Measurements from ENCODE around the gene MUS81. TPM values are rescaled to one million over a fixed set of nuclear protein-coding genes. Genes with fewer than 3 reads are reported as not detected.
A peak's percentile ranks its signal among the peaks of the same experiment; 100 is the strongest.
"Not testable (repeated sequence)": the region's sequence is repeated elsewhere in the genome, so short reads cannot be mapped to it uniquely, and the experiment has no call there.

Gene MUS81
- total and polyA plus RNA-seq, 2 experiments from 2014 or later = 74.3 to 82.7 TPM

GRCh38 chr11:65890324-65891218 lies 30.3 kb downstream of the MUS81 start, which contains the start of gene CCDC85B:
CCDC85B (plus strand) TSS chr11:65890673; CDS start chr11:65890784, 111 bp downstream.
- DNase-seq (ENCODE audit: low read depth in 1 of 2, low spot score in 1 of 2) = peak; percentile 97 to 98
- no peaks in the 10 kb centered on the region for H3K9me3 ChIP-seq (ENCODE audit: low read depth)
- H3K27ac ChIP-seq = peak within 1 kb of the TSS; percentile 76
- TF ChIP-seq, protein P1, sequence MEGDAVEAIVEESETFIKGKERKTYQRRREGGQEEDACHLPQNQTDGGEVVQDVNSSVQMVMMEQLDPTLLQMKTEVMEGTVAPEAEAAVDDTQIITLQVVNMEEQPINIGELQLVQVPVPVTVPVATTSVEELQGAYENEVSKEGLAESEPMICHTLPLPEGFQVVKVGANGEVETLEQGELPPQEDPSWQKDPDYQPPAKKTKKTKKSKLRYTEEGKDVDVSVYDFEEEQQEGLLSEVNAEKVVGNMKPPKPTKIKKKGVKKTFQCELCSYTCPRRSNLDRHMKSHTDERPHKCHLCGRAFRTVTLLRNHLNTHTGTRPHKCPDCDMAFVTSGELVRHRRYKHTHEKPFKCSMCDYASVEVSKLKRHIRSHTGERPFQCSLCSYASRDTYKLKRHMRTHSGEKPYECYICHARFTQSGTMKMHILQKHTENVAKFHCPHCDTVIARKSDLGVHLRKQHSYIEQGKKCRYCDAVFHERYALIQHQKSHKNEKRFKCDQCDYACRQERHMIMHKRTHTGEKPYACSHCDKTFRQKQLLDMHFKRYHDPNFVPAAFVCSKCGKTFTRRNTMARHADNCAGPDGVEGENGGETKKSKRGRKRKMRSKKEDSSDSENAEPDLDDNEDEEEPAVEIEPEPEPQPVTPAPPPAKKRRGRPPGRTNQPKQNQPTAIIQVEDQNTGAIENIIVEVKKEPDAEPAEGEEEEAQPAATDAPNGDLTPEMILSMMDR (IDR thresholded peaks at IDR 0.05; ENCODE audit: low read depth, low read length) = peak; percentile 3
- peaks cover 23% of the 10 kb centered on the region for H3K4me1 ChIP-seq (ENCODE audit: low read depth)
- peaks cover 2% of the 10 kb centered on the region for H3K27me3 ChIP-seq
- H3K36me3 ChIP-seq = no peaks in the 10 kb centered on the region
- H3K4me3 ChIP-seq = peak within 1 kb of the TSS; percentile 57

DNA sequence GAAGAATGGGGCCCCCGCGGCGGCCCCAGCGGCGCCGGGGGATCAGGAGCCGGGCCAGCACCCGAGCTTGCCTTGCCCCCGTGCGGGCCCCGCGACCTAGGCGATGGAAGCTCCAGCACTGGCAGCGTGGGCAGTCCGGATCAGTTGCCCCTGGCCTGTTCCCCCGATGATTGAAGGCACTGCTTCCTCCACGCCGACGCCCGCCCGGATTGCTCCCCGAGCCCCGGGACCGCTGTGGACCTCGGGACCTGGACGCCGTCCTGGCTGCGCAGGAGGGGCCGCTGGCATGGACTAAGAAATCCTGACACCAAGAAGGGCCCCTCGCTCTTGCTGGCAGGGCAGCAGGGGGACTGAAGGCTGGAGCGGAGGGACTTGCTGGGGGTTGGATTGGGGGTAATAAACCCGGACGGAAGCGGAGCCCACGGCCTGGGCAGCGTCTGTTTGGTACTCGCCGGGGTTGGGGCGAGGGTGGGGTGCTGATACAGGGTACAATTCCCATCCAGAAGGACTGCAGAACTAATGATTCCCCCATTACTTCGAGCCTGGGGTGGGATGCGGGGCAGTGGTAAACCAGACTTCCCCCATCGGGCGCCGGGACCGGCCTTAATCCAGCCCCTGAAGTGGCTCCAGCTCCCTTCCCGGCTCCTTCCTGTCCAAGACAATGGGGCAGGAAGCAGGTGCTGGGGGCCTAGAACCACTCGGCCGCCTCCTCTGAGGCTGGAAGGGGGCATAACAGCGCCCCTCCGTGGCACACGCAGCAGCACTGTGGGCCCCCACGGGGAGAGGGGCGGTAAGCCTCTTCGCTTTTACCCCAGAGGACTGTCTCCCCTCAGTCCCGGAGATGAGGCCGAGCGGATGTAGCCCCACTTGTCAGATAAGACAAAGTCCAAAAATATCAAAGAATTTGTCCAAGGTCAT lies 31.2 kb downstream of the MUS81 start:
- H3K4me3 ChIP-seq = peak overlapping the region; percentile 57
- peaks cover 23% of the 10 kb centered on the region for H3K4me1 ChIP-seq (ENCODE audit: low read depth)
- H3K9me3 ChIP-seq (ENCODE audit: low read depth) = no peaks in the 10 kb centered on the region
- peaks cover 12% of the 10 kb centered on the region for H3K27me3 ChIP-seq
- peak; percentile 40 to 52 for DNase-seq (ENCODE audit: low read depth in 1 of 2, low spot score in 1 of 2)
- peak overlapping the region; percentile 76 for H3K27ac ChIP-seq
- TF ChIP-seq, protein P1 (IDR thresholded peaks at IDR 0.05; ENCODE audit: low read depth, low read length) = peak; percentile 35
- no peaks in the 10 kb centered on the region for H3K36me3 ChIP-seq

GRCh38 chr11:65892137-65892540 lies 31.9 kb downstream of the MUS81 start:
- not testable (repeated sequence) for H3K36me3 ChIP-seq; H3K9me3 ChIP-seq (ENCODE audit: low read depth); DNase-seq (ENCODE audit: low read depth in 1 of 2, low spot score in 1 of 2)
- Histone ChIP-seq H3K4me1 (ENCODE audit: low read depth) (peaks cover 23% of the 10 kb centered on the region), H3K4me3 (peak overlapping the region; percentile 57), H3K27ac (peak overlapping the region; percentile 76), H3K27me3 (peaks cover 18% of the 10 kb centered on the region)

- TF ChIP-seq, protein P1 (IDR thresholded peaks at IDR 0.05; ENCODE audit: low read depth, low read length) = no peak
- H3K36me3 ChIP-seq = no peaks in the 10 kb centered on the region
- H3K27ac ChIP-seq = peak overlapping the region; percentile 76
- peaks cover 23% of the 10 kb centered on the region for H3K4me1 ChIP-seq (ENCODE audit: low read depth)
- H3K9me3 ChIP-seq (ENCODE audit: low read depth) = no peaks in the 10 kb centered on the region
- H3K4me3 ChIP-seq = no peak overlapping the region
- no peak for DNase-seq (ENCODE audit: low read depth in 1 of 2, low spot score in 1 of 2)
- peaks cover 25% of the 10 kb centered on the region for H3K27me3 ChIP-seq
These were observed 32.6 kb downstream of the MUS81 start for GRCh38 chr11:65892661-65893317.

- no peak overlapping the region for H3K4me3 ChIP-seq
- no peaks in the 10 kb centered on the region for H3K9me3 ChIP-seq (ENCODE audit: low read depth)
- TF ChIP-seq, protein P1 (IDR thresholded peaks at IDR 0.05; ENCODE audit: low read depth, low read length) = no peak
- peaks cover 22% of the 10 kb centered on the region for H3K4me1 ChIP-seq (ENCODE audit: low read depth)
- peaks cover 38% of the 10 kb centered on the region for H3K27me3 ChIP-seq
- H3K27ac ChIP-seq = no peak overlapping the region
- DNase-seq (ENCODE audit: low read depth in 1 of 2, low spot score in 1 of 2) = no peak
- H3K36me3 ChIP-seq = no peaks in the 10 kb centered on the region
These were observed 33.9 kb downstream of the MUS81 start for GRCh38 chr11:65894034-65894591.
